Anterior cingulate cortex (tissue), 58 donors: ENCODE measurements around the gene PARD3.
A peak's percentile ranks its signal among the peaks of the same experiment; 100 is the strongest.
"Not testable (repeated sequence)": the region's sequence is repeated elsewhere in the genome, so short reads cannot be mapped to it uniquely, and the experiment has no call there.

Source experiments
- DNase-seq, 58 donors: peaks; one replicate each; lab custom pipeline; 2025; lab: John Stamatoyannopoulos, UW

PARD3 gene

DNA sequence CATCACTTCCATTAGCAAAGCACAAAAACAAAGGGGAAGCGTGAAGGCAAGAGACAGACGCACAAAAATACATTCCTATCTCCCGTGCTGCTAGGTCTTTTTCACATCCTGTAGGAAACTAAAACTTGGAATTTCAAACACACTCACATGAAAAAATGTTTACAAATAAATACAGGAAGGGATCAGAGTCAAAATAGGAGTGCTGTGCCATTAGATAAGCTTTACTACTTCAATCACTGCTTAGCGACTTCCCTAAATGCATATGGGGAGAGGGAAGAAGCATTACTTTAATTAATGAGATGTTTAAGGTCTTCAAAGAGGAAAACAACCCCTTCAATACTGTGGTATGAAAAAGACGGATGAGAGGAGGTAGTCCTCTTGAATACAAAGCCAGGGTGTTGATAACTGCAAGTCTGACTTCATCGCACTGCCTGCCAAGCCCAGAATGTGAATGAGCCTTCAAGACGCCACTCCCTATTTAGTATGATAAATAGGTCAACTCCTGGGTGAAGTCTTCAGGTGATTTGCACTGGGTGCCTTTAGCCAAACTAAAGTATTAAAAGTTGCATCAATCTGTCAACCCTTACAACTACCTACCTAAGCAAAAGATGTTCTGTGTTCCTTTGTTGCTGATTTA lies 13.9 kb downstream of the PARD3 start:
- no peak for DNase-seq

DNA sequence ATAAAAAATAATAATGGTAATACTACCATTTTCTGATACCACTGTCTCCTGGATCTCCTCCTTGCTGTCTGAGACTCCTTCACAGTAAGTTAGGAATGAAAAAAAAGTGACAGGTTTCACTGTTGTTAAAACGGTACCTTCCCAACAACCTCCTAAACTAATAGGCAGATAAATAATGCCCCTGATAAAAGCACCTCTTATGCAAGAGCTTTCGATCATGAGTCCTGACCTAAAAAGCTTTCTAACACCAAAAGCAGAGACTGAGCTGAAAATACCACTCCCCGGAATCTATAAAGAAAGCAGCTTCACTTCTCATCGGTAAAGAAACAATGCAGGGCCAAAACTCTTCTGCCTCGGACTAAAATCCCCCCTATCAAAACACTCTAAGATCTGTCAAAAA lies 14.5 kb downstream of the PARD3 start:
- DNase-seq, result no peak

DNA sequence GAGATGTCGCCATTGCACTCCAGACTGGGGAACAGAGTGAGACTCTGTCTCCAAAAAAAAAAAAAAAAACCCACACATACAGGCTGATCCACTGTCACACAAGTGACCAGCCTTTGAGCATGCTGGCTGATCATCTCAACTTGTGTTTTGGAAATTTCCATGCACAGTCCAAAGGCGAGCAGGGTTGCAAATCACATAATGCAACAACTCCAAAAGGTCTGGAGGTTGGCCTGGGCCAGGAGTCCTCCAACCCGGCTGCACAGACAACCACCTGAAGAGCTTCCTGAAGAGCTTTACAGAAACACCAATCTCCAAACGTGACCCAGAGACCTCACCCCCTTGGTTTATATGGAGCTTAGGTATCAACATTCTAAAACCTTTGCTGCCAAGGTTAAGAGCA lies 16.4 kb downstream of the PARD3 start:
- DNase-seq, result no peak

DNA sequence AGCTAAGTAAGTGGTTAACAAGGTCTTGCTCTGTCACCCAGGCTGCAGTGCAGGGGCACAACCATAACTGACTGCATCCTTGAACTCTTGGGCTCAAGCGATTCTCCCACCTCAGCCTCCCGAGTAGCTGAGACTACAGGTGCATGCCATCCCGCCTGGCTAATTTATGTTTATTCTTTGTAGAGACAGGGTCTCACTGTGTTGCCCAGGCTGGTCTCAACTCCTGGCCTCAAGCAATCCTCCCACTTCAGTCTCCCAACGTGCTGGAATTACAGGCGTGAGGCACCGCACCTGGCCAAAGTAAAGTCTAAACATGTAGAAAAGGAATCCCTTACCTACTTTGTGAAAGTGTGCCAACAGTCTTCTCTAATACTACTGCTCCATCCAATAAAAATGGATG lies 17.9 kb downstream of the PARD3 start:
- DNase-seq, result no peak

DNA sequence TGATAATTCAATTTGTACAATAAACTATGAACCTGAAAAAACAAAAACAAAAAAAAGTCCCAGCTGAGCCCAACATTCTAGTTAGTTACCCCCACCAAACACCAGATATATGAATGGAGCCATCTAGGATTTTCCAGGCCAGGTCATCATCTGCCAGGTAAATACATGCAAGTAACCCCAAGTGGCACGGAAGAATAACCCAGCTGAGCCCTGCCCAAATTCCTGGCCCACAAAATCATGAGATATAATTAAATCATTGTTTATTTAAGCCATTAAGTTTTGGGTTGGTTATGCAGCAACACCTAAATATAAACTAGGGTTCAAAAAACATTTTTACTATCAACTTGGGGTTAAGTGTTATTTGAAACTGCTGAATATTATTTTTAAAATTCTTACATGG lies 19.0 kb downstream of the PARD3 start:
- no peak for DNase-seq

DNA sequence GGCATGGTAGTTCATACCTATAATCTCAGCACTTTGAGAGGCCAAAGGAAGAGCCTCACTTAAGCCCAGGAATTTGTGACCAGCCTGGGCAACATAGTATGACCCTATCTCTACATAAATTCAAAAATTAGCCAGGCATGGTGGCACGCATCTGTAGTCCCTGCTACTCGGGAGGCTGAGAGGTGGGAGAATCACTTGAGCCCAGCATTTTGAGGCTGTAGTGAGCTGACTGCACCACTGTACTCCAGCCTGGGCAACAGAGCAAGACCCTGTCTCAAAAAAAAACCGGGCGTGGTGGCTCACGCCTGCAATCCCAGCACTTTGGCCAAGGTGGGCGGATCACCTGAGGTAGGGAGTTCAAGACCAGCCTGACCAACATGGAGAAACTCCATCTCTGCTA lies 19.8 kb downstream of the PARD3 start:
- no peak for DNase-seq

DNA sequence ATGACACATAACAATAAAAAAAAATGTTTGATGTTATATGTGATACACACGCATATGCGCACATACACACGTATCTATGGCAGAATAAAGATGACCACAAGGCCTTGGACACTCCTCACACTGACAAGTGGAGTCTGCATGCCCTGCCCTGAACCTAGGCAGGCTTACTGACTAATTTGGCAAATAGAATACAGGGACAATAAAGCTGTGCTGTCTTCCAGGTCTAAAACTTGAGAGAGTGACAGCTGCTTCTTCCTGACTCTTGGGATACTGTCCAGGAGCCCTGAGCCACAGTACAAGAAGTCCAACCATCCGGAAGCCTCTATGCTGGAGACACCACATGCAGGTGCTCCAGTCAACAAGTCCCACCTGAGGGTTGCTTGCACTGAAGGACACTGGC lies 20.3 kb downstream of the PARD3 start:
- DNase-seq, result no peak

DNA sequence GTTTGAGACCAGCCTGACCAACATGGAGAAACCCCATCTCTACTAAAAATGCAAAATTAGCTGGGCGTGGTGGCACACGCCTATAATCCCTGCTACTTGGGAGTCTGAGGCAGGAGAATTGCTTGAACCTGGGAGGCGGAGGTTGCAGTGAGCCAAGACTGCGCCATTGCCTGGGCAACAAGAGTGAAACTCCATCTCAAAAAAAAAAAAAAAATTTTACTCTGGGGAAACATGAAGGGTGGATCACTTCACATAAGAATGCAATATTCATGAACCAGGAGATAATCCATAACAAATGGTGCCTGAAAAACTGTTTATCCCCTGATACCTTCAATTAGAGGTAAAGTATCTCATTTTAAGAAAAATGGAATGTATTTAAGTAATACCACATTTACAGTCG lies 21.5 kb downstream of the PARD3 start:
- not testable (repeated sequence) for DNase-seq

DNA sequence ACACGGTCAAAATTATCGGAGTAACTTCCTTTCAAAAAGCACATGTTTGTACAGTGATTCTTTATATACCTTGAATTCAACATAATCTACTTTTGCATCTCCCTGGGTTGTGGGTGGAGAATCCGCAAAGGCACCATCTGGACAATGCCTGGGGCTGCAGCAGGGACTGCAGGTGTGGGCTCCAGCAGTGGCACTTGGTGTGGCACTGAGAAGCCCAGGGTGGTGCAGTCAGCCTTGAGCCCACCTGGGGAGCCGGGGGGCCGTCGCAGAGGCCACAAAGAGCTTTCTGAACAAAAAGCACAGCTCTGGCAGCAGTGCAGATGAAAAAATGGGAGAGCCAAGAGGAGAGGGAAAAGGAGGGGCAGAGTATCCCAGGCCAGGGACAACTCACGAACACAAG lies 22.2 kb downstream of the PARD3 start:
- no peak for DNase-seq

DNA sequence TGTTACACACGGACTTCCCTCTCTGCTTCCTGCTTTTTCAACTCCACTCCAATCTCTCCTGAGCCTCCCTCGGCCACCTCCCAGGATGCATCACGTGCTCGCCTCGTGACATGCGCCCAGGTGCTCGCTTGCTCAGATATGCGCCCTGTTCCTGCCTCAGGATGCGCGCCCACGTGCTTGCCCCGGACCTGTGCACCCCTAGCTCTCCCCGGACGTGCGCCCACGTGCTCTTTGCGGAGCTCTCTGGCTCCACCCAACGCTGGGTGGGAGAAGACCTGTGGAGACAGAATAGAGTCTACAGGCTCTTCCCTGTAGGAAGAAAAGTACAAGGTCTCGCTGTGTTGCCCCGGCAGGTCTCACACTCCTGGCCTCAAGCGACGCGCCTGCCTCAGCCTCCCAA lies 23.1 kb downstream of the PARD3 start:
- no peak for DNase-seq

DNA sequence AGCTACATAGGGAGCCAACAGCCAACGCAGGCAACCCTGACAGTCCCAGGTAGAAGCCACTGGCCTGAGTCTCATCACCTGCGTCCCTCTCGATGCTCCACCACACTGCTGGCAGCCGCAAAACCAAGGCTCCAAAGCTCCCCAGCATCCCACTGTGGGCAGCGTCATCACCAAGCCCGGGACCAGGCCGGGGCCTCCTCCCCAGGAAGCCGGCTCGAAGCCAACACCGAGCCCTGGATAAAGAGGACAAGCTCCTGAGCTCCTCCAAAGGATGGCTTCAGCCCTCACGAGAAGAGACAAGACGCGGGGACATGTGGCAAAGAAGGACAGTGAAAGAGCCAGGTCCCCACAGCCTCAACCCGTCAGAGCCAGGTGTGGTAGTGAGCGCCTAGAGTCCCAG lies 23.9 kb downstream of the PARD3 start:
- no peak for DNase-seq

DNA sequence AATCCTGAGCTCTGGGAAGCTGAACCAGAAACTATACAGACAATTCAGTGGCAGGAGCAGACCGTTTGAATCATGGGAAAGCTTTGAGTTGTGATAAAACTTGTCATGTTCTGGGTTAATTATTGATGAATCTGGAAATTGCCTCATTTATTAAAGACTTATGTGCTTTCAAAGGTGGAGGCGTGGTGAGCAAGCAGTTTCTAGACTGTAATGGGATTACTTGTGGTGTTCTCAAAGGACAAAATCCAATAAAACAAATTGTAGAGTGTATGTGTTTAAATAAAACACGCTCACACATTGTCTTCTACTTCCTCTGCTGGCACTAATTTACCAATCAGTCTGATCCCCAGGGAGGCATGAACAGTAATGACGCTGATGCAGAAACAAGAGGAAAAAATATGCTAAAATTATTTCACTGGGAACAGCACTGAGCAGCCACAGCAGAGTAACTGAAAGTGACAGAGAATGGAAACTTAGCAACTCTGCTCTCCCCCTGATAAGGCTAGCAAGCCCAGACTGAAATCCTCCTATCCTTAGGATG lies 25.1 kb downstream of the PARD3 start:
- DNase-seq, result no peak

DNA sequence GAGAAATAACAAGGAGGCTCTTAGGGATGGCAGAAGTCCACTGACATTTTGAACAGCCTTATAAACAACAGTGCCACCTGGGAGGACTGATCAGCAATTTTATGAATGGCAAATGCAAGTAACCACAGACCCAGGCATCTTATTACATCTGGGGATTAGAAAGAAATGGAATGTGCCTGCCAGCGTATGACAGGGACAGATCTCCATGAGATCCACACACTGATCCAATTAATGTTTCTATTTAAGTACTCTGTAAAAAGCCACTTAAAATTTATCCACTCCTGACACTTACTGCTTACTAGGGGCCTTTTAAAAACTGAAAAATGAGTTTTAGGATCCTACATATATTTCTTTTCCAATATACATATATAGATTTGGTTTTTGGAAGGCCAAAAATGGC lies 28.6 kb downstream of the PARD3 start:
- no peak for DNase-seq

DNA sequence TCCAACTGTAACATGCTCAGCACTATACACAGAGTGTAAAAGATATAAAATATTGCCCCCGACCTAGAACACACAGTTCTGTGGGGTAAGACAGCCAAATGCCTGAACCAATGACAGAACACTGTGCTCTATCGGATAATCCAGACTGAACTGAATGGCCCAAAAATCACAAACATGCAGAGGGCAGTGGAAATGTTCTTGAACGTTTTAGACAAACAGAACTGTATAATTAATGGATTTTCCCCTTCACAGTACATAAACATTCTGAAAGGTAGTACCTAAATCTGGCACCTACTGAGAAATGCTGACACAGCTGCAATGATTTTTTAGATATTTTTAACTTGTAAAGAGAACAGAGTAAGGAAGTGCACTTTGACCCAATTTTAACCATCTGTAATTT lies 33.4 kb downstream of the PARD3 start:
- DNase-seq, result no peak

DNA sequence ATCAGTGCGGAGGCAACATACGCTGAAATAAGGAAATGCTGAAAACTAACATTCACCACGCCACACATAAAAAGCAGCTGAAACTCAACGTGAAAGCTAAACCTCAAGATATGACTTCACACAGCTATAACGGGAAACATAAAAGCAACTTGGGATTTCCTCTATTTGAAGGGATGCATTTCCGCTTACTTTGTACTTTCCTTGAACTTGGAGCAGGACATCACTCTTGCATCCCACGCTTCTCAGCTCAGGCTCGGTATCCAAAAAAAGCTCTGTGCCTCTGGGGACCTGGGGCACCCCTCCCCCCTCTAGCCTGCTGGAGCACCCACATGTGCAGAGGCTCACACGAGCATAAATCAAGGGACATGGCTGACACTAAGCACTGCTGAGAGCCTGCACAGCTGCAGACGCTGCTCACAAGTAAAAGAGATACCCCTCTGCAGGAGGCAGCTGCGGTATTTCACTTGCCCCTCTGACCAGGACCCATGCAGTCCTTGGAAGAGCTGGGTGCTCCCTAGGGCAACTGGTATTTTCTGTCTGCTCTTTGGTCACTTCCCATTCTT lies 34.2 kb downstream of the PARD3 start:
- DNase-seq, result peak in 3 of 58 donors; percentile 1 to 2 (median 1)

DNA sequence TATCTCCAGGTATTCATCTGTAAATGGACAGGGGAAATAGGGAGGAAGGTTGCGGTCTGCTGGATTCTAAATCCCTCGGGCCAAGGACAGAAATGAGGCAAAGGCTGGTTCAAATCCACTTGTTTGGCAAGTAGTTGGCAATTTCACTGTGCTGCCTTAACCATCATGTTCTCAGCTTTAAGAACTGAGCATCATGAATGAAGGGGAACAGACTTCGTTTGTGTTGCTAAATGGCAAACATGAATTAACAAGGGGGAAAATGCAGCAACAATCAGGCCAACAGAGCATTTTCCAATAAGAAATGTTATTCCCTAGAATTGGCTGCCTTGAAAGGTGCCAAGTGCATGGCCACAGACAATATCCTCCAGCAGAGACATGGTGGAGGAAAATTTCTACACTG lies 36.9 kb downstream of the PARD3 start:
- DNase-seq, result no peak

DNA sequence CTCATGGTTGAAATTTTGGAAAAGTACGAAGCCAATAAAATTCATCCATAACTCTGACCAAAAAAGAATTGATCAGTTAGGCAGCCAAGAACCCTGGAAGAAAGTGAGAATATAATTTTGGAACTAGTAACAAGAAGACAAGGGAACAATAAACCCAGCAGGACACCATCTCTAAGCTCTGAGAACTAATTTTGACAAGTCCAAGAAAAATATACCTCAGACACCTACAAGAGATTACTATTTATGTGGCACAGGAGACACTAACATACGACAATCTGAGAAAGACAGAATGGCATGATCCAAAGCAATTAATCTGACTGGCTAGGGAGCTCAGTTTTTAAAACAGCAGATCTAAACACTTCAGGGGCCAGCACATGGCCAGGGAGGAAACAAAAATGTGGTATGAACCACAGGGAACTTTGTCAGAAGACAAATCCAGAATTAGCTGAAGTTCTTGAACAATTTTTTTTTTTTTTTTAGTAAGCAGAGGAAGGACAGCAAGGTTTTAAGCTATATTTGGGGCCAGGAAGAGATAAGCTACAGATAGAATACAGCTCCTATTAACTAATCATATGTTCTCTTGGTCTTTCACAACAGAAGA lies 38.9 kb downstream of the PARD3 start:
- no peak for DNase-seq

DNA sequence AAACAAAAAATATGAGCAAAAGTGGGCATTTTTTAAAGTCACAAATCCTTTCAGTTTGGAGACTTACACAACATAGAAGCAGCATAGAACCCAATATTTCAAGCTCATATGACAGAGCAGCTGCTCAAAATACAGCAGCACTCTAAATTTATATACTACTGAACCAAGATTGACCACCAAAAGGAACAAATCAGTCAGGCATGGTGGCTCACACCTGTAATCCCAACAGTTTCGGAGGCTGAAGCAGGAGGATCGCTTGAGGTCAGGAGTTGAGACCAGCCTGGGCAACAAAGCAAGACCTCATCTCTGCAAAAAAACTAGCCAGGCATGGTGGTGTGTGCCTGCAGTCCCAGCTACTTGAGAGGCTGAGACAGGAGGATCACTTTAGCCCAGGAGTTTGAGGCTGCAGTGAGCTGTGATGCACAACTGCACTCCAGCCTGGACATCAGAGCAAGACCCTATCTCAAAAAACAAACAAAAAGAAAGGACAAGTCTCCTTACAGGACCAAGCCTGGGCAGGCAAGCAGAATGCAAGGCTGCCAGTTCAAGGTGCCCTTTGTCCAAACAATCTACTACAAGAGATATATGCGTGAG lies 40.0 kb downstream of the PARD3 start:
- DNase-seq, result no peak

DNA sequence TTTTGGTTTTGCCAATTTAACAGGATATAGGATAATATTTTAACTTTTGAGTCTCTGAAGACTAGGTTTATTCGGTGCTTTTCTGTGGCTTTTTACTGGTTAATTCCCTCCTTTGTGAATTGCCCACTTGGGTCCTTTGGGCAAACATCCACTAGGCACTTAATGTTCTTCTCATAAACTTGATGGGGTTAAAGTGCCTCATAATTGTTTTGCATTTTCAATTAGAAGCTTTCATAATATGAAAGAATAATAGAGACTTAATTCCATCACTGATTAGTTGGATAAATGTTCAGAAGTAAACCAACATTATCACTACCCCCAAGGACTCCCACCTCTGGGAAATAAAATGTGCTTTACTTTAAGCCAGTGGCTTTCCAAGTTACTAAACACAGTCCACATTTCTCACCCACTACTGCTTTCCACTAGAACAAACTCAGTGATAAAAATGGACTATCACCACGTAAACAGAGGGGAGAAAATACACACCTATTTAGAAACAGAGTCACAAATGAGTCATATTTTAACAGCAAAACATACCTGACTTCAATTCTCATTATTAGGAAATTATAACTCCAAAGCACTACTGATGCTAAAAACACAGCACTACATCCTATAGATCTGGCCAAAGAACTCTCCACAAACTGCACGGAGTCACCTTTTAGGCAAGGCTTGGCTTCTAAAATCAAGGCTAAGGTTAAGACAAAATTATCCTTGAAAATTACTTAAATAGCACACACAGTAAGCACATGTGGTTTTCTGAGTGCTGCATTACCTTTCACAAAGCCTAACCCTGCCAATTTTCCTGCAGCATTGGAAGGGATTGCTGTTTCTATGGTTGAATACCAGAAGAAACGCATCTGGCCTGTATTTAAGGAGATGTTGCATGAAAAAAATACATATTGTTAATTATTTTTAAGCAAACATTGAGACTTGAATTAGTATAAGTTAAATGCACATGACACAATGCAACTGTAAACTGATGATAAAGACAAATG lies 41.2 kb downstream of the PARD3 start:
- DNase-seq, result no peak

DNA sequence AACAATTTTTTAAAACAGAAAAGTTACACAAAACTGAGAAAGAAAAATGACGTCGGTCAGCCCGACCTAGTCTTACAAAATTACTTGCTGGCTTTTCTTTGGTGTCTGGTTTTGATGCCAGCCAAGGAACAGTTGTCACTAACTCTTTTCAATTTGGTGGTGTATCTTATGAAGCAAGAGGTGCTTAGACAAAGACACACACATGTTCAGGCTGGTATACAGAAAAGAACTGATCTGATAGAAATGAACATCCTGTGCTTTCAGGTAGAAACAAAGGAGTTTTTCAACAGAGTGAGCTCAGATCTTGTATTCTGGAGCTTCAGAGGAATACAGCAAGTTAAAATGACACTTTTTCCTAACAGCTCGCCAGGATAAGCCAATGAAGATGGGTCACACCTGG lies 43.6 kb downstream of the PARD3 start:
- no peak for DNase-seq

DNA sequence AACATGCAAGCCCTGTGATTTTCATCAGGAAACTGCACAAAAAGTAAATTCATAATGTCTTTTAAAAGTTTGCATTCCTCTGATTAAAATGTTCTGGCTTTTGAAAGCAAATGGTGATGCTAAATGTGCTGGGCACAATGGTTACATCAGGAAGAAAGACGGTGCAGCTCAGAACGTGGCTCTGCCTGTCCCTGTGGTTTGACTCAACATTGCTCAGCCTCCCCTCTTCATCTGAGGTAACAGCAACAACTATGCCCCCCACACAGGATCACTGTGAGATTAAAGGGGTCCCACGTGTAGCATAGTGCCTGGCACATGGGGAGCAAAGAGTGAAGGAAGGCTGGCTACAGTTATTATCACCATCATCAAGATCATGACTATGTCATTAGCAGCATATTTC lies 44.0 kb downstream of the PARD3 start:
- DNase-seq, result no peak
